Keratinocyte (primary cell): ENCODE results near the gene B3GNT3. TPM values are rescaled to one million over a fixed set of nuclear protein-coding genes. Genes with fewer than 3 reads are reported as not detected.

Experiments
- DNase-seq: peaks from one replicate; pipeline ENCODE4 v3.0.0-alpha.2; 2011; ENCODE audit warnings: low read depth, missing footprints, low spot score
- FAIRE-seq: peaks from 2 replicates; lab custom pipeline; 2011; peaks lifted over from hg19 to GRCh38; lab: Jason Lieb, UNC
- H2AFZ ChIP-seq: 2 replicates; pipeline ENCODE4 v1.6.0; 2012; ENCODE audit warnings: low read length, control low read depth, inconsistent platforms; ENCODE audit not compliant: control insufficient read depth
- H3K27ac ChIP-seq: 2 replicates; pipeline ENCODE4 v1.5.1; 2011; ENCODE audit warnings: low read length; ENCODE audit not compliant: control insufficient read depth, insufficient read depth
- H3K27me3 ChIP-seq: 3 replicates; pipeline ENCODE4 v1.6.0; 2011; ENCODE audit warnings: low read length; ENCODE audit not compliant: control insufficient read depth, insufficient read depth; ENCODE audit errors: extremely low read depth
- H3K36me3 ChIP-seq, 2 experiments: 2 replicates in 1 of 2; 3 replicates in 1 of 2; pipeline ENCODE4 v1.5.1; 2011; ENCODE audit warnings: low read length in 2 of 2, mild to moderate bottlenecking in 1 of 2; ENCODE audit not compliant: control insufficient read depth in 2 of 2, insufficient read depth in 2 of 2; ENCODE audit errors: extremely low read depth in 1 of 2
- H3K4me1 ChIP-seq: 3 replicates; pipeline ENCODE4 v1.5.1; 2011; ENCODE audit warnings: low read length; ENCODE audit not compliant: control insufficient read depth, insufficient read depth; ENCODE audit errors: extremely low read depth
- H3K4me2 ChIP-seq: 3 replicates; pipeline ENCODE4 v1.6.0; 2011; ENCODE audit warnings: low read depth, low read length; ENCODE audit not compliant: control insufficient read depth, insufficient read depth; ENCODE audit errors: extremely low read depth
- H3K4me3 ChIP-seq, 3 experiments: fragments of 200-600 bp in 1 of 3; sonication (generic) in 1 of 3; 2 replicates in 2 of 3; 3 replicates in 1 of 3; pipeline ENCODE4 v1.5.1; 2011 to 2016; ENCODE audit warnings: low read length in 3 of 3, mild to moderate bottlenecking in 3 of 3, control low read depth in 2 of 3, inconsistent platforms in 1 of 3, low read depth in 1 of 3, mixed read lengths in 1 of 3, mixed run types in 1 of 3, moderate library complexity in 1 of 3; ENCODE audit not compliant: control insufficient read depth in 2 of 3, insufficient read depth in 2 of 3; ENCODE audit errors: extremely low read depth in 1 of 3
- H3K79me2 ChIP-seq: 2 replicates; pipeline ENCODE4 v1.6.0; 2012; ENCODE audit warnings: low read length; ENCODE audit not compliant: control insufficient read depth, insufficient read depth
- H3K9ac ChIP-seq: 3 replicates; pipeline ENCODE4 v1.6.0; 2011; ENCODE audit warnings: low read length; ENCODE audit not compliant: control insufficient read depth, insufficient read depth; ENCODE audit errors: extremely low read depth
- H3K9me1 ChIP-seq: 3 replicates; pipeline ENCODE4 v1.6.0; 2011; ENCODE audit warnings: low read length; ENCODE audit not compliant: control insufficient read depth, insufficient read depth; ENCODE audit errors: extremely low read depth
- H3K9me3 ChIP-seq: 2 replicates; pipeline ENCODE4 v1.5.1; 2012; ENCODE audit warnings: low read depth, low read length; ENCODE audit not compliant: control insufficient read depth
- H4K20me1 ChIP-seq: 3 replicates; pipeline ENCODE4 v1.6.0; 2011; ENCODE audit warnings: low read length; ENCODE audit not compliant: control insufficient read depth, insufficient read depth; ENCODE audit errors: extremely low read depth
- CTCF ChIP-seq, 3 experiments: IDR thresholded peaks in 1 of 3; conservative IDR thresholded peaks in 1 of 3; optimal IDR thresholded peaks in 1 of 3; 2 replicates in 2 of 3; 3 replicates in 1 of 3; pipeline versions ENCODE3 to v1.5.1; 2011; ENCODE audit warnings: low read length in 3 of 3, mild to moderate bottlenecking in 3 of 3, moderate library complexity in 2 of 3, control low read depth in 1 of 3, inconsistent platforms in 1 of 3; ENCODE audit not compliant: insufficient read depth in 2 of 3; ENCODE audit errors: extremely low read depth in 1 of 3
- EZH2 ChIP-seq: IDR thresholded peaks from one replicate; pipeline ENCODE4 v1.6.1; 2012; ENCODE audit warnings: inconsistent platforms, mild to moderate bottlenecking, low read length, moderate library complexity
- dilution Hi-C: fragments of 300-500 bp; cut with MboI; formaldehyde crosslinking; loops from one replicate; pipeline ENCODE4 v1.7.0; 2020; ENCODE audit warnings: low sequenced_read_pairs; ENCODE audit not compliant: extremely low pct_ligation_motif_present
- polyA plus RNA-seq, 5 experiments: library from polyadenylated mRNA; depleted of rRNA in 3 of 5; stranded (reverse) in 3 of 5; stranded (forward) in 1 of 5; unstranded in 1 of 5; fragments of >200 nt; gene quantifications; 1 replicate in 1 of 5; 2 replicates in 3 of 5; 3 replicates in 1 of 5; pipeline versions ENCODE4 v1.2.1 to v1.2.3, GENCODE V29; 2011 to 2012; ENCODE audit warnings: missing spikeins in 2 of 5, low read depth in 1 of 5, low replicate concordance in 1 of 5

The B3GNT3 gene
- polyA plus RNA-seq, 1 donor (not counting 4 experiments of a cell fraction or from before 2014, with no cell fraction given), result 4.4 TPM

GRCh38 chr19:17836530-17836929, 41.6 kb downstream of the B3GNT3 start:
- H4K20me1 ChIP-seq, result no peaks in the 10 kb centered on the region
- H3K36me3 ChIP-seq, result no peaks in the 10 kb centered on the region
- H3K4me2 ChIP-seq, result no peak overlapping the region
- peaks cover 2% of the 10 kb centered on the region for H3K27me3 ChIP-seq
- H3K27ac ChIP-seq, result no peak overlapping the region
- FAIRE-seq (no peak), DNase-seq (no peak)
- dilution Hi-C loops, result no loop called here
- no peak overlapping the region for H3K9ac ChIP-seq
- H3K9me3 ChIP-seq, result no peaks in the 10 kb centered on the region
- H2AFZ ChIP-seq, result no peak overlapping the region
- no peaks in the 10 kb centered on the region for H3K79me2 ChIP-seq
- TF ChIP-seq CTCF (optimal IDR thresholded peaks at IDR 0.05 in 1 of 3, IDR thresholded peaks at IDR 0.05 in 1 of 3, conservative IDR thresholded peaks at IDR 0.05 in 1 of 3; ENCODE audit: extremely low read depth in 1 of 3, insufficient read depth in 2 of 3, low read length in 3 of 3) (no peak), EZH2 (no peak)
- no peaks in the 10 kb centered on the region for H3K9me1 ChIP-seq
- H3K4me1 ChIP-seq, result peaks cover under 1% of the 10 kb centered on the region
- no peak overlapping the region for H3K4me3 ChIP-seq

- H3K4me3 ChIP-seq, result no peak overlapping the region
- no peak overlapping the region for H3K4me2 ChIP-seq
- H3K79me2 ChIP-seq, result no peaks in the 10 kb centered on the region
- FAIRE-seq, result no peak
- no peak overlapping the region for H3K27ac ChIP-seq
- no peak for TF ChIP-seq CTCF (optimal IDR thresholded peaks at IDR 0.05 in 1 of 3, IDR thresholded peaks at IDR 0.05 in 1 of 3, conservative IDR thresholded peaks at IDR 0.05 in 1 of 3; ENCODE audit: extremely low read depth in 1 of 3, insufficient read depth in 2 of 3, low read length in 3 of 3)
- TF ChIP-seq EZH2, result no peak
- DNase-seq, result no peak
- H3K36me3 ChIP-seq, result no peaks in the 10 kb centered on the region
- no peaks in the 10 kb centered on the region for H3K27me3 ChIP-seq
- no peak overlapping the region for H2AFZ ChIP-seq
- H3K9ac ChIP-seq, result no peak overlapping the region
- peaks cover 5% of the 10 kb centered on the region for H3K4me1 ChIP-seq
- dilution Hi-C loops, result no loop called here
- no peaks in the 10 kb centered on the region for H3K9me3 ChIP-seq
- no peaks in the 10 kb centered on the region for H4K20me1 ChIP-seq
- H3K9me1 ChIP-seq, result no peaks in the 10 kb centered on the region
These were observed 43.0 kb downstream of the B3GNT3 start for GRCh38 chr19:17837972-17838371.
